DMS153 treated with DMSO at 0.1 percent for 48 hours (cell line): Measurements from ENCODE around the gene CD5L.

Source experiments
- DNase-seq: peaks from one replicate; lab custom pipeline; 2025; ENCODE audit not compliant: unreplicated experiment; lab: John Stamatoyannopoulos, UW

Gene CD5L

GRCh38 chr1:157841708-157842107 is at the start of gene CD5L:
Gene CD5L (minus strand): TSS chr1:157841808. CDS start chr1:157841701, 107 bp downstream.
- DNase-seq = no peak

- no peak for DNase-seq
These were observed 41.0 kb upstream of the CD5L start for GRCh38 chr1:157882580-157882979.

GRCh38 chr1:157880621-157881020 is 39.0 kb upstream of the CD5L start:
- DNase-seq = no peak

- peak; percentile 19 for DNase-seq
These were observed 36.5 kb upstream of the CD5L start for GRCh38 chr1:157878059-157878458.

GRCh38 chr1:157870490-157870889 is 28.9 kb upstream of the CD5L start:
- DNase-seq = no peak

GRCh38 chr1:157868654-157869053 is 27.0 kb upstream of the CD5L start:
- no peak for DNase-seq

- no peak for DNase-seq
These were observed 20.8 kb upstream of the CD5L start for GRCh38 chr1:157862114-157863070.

GRCh38 chr1:157856538-157856937 is 14.9 kb upstream of the CD5L start:
- DNase-seq = no peak

GRCh38 chr1:157852476-157852875 is 10.9 kb upstream of the CD5L start:
- no peak for DNase-seq

- DNase-seq = no peak
These were observed 7.7 kb upstream of the CD5L start for GRCh38 chr1:157849229-157849875.

GRCh38 chr1:157844089-157844830 is 2.7 kb upstream of the CD5L start:
- no peak for DNase-seq

- no peak for DNase-seq
These were observed 1.3 kb upstream of the CD5L start for GRCh38 chr1:157842939-157843338.

- DNase-seq = no peak
These were observed 2.6 kb downstream of the CD5L start for GRCh38 chr1:157838966-157839365.

GRCh38 chr1:157834430-157834829 is 7.2 kb downstream of the CD5L start:
- DNase-seq = no peak

- DNase-seq = no peak
These were observed 8.5 kb downstream of the CD5L start for GRCh38 chr1:157833145-157833544.

GRCh38 chr1:157831968-157832626 is 9.5 kb downstream of the CD5L start:
- DNase-seq = no peak

GRCh38 chr1:157830887-157831286 is 10.7 kb downstream of the CD5L start:
- DNase-seq = no peak

GRCh38 chr1:157829711-157830110 is 11.9 kb downstream of the CD5L start:
- DNase-seq = no peak

- no peak for DNase-seq
These were observed 12.4 kb downstream of the CD5L start for GRCh38 chr1:157829210-157829609.

- DNase-seq = no peak
These were observed 21.3 kb downstream of the CD5L start for GRCh38 chr1:157820299-157820698.

GRCh38 chr1:157819896-157820295 is 21.7 kb downstream of the CD5L start, which contains the start of gene FCRL1:
Gene FCRL1 (minus strand): TSS chr1:157820120. CDS start chr1:157820037, 83 bp downstream.
- DNase-seq = no peak
